CD4-positive, alpha-beta T cell treated with Interleukin-4 for 4 hours (primary cell): ENCODE results near the gene AQP1.

Experiments
- DNase-seq: peaks from one replicate; pipeline ENCODE4 v3.0.0-alpha.2; 2020

AQP1 gene

GRCh38 chr7:30911561-30911969 lies at the start of gene AQP1:
Gene AQP1 (plus strand): TSS chr7:30911853. CDS start chr7:30911910, 57 bp downstream.
- no peak for DNase-seq

- no peak for DNase-seq
Observed at GRCh38 chr7:30862995-30863705, 48.5 kb upstream of the AQP1 start.

GRCh38 chr7:30863706-30864035 lies 48.0 kb upstream of the AQP1 start:
- DNase-seq: no peak

GRCh38 chr7:30864101-30864500 lies 47.6 kb upstream of the AQP1 start:
- DNase-seq: no peak

- DNase-seq: no peak
Observed at GRCh38 chr7:30865076-30865475, 46.6 kb upstream of the AQP1 start.

GRCh38 chr7:30865821-30866220 lies 45.8 kb upstream of the AQP1 start:
- no peak for DNase-seq

- no peak for DNase-seq
Observed at GRCh38 chr7:30866939-30867338, 44.7 kb upstream of the AQP1 start.

GRCh38 chr7:30867483-30867882 lies 44.2 kb upstream of the AQP1 start:
- no peak for DNase-seq

GRCh38 chr7:30869794-30870611 lies 41.6 kb upstream of the AQP1 start:
- no peak for DNase-seq

GRCh38 chr7:30870821-30871518 lies 40.7 kb upstream of the AQP1 start:
- DNase-seq: no peak

- DNase-seq: no peak
Observed at GRCh38 chr7:30871655-30872054, 40.0 kb upstream of the AQP1 start.

GRCh38 chr7:30873207-30873606 lies 38.4 kb upstream of the AQP1 start:
- no peak for DNase-seq

- no peak for DNase-seq
Observed at GRCh38 chr7:30873656-30874055, 38.0 kb upstream of the AQP1 start.

- no peak for DNase-seq
Observed at GRCh38 chr7:30874656-30875302, 36.9 kb upstream of the AQP1 start.

- DNase-seq: no peak
Observed at GRCh38 chr7:30877015-30877769, 34.5 kb upstream of the AQP1 start.

GRCh38 chr7:30877993-30878392 lies 33.7 kb upstream of the AQP1 start:
- DNase-seq: no peak

- no peak for DNase-seq
Observed at GRCh38 chr7:30879139-30880124, 32.2 kb upstream of the AQP1 start.

GRCh38 chr7:30880125-30880720 lies 31.4 kb upstream of the AQP1 start:
- DNase-seq: no peak

- DNase-seq: no peak
Observed at GRCh38 chr7:30880941-30881340, 30.7 kb upstream of the AQP1 start.

GRCh38 chr7:30881448-30881847 lies 30.2 kb upstream of the AQP1 start:
- no peak for DNase-seq

- no peak for DNase-seq
Observed at GRCh38 chr7:30884881-30885280, 26.8 kb upstream of the AQP1 start.
